Ishikawa (cell line): ENCODE measurements around the gene CCR8.

Experiments used
- RAD21 ChIP-seq: IDR thresholded peaks from 2 replicates; pipeline ENCODE4 v1.6.1; 2012; ENCODE audit warnings: low read depth
- TEAD4 ChIP-seq: IDR thresholded peaks from 2 replicates; pipeline ENCODE4 v1.6.1; 2012

- TF ChIP-seq TEAD4 (no peak), RAD21 (no peak)
Measured at GRCh38 chr3:39381432-39381831, 51.9 kb downstream of the CCR8 start.
